SW 1271 (cell line): ENCODE data around the gene EIF2B5.
"Not testable (repeated sequence)": the region's sequence is repeated elsewhere in the genome, so short reads cannot be mapped to it uniquely, and the experiment has no call there.

Experiments used
- DNase-seq, 2 experiments: peaks; one replicate each; lab custom pipeline; 2025; lab: John Stamatoyannopoulos, UW

Gene EIF2B5

GRCh38 chr3:184145751-184146270 is 10.7 kb downstream of the EIF2B5 start:
- DNase-seq: no peak

- no peak for DNase-seq
Observed at GRCh38 chr3:184148076-184148475, 12.9 kb downstream of the EIF2B5 start.

- DNase-seq: no peak
Observed at GRCh38 chr3:184149123-184149522, 14.0 kb downstream of the EIF2B5 start.

GRCh38 chr3:184149770-184150169 is 14.6 kb downstream of the EIF2B5 start:
- peak in 1 of 2 experiments; percentile 17 for DNase-seq

GRCh38 chr3:184154885-184155643 is 19.9 kb downstream of the EIF2B5 start, which contains the start of gene DVL3:
Gene DVL3 (plus strand): TSS chr3:184155377. CDS start chr3:184155636, 259 bp downstream.
- DNase-seq: peak in 1 of 2 experiments; percentile 69

- DNase-seq: peak in 1 of 2 experiments; percentile 41
Observed at GRCh38 chr3:184155644-184156521, 20.7 kb downstream of the EIF2B5 start.

GRCh38 chr3:184156522-184156955 is 21.4 kb downstream of the EIF2B5 start:
- peak in 1 of 2 experiments; percentile 47 for DNase-seq

GRCh38 chr3:184157206-184157605 is 22.0 kb downstream of the EIF2B5 start:
- DNase-seq: no peak

GRCh38 chr3:184158404-184158803 is 23.2 kb downstream of the EIF2B5 start:
- no peak for DNase-seq

GRCh38 chr3:184160456-184160855 is 25.3 kb downstream of the EIF2B5 start:
- no peak for DNase-seq

- not testable (repeated sequence) for DNase-seq
Observed at GRCh38 chr3:184162571-184163070, 27.5 kb downstream of the EIF2B5 start.

GRCh38 chr3:184164648-184165330 is 29.6 kb downstream of the EIF2B5 start:
- DNase-seq: no peak

GRCh38 chr3:184165543-184165942 is 30.4 kb downstream of the EIF2B5 start:
- no peak for DNase-seq

- DNase-seq: no peak
Observed at GRCh38 chr3:184166671-184167070, 31.5 kb downstream of the EIF2B5 start.

- DNase-seq: no peak
Observed at GRCh38 chr3:184167786-184168185, 32.6 kb downstream of the EIF2B5 start.

- no peak for DNase-seq
Observed at GRCh38 chr3:184168363-184169120, 33.4 kb downstream of the EIF2B5 start.

GRCh38 chr3:184169896-184170875 is 35.0 kb downstream of the EIF2B5 start:
- no peak for DNase-seq

- DNase-seq: no peak
Observed at GRCh38 chr3:184171562-184171961, 36.4 kb downstream of the EIF2B5 start.

GRCh38 chr3:184172681-184173373 is 37.7 kb downstream of the EIF2B5 start:
- DNase-seq: no peak
